ENCODE data around the gene PPIC. TPM values are rescaled to one million over a fixed set of nuclear protein-coding genes. Genes with fewer than 3 reads are reported as not detected.

The PPIC gene
- polyA plus RNA-seq, result 10 to 100 TPM; 19.2 to 46.4 (median 28.5) TPM
- long read RNA-seq, donor 1, transcript PPIC-201 (5 exons, 1,380 nt), result major isoform, 34 of 35 reads
- long read RNA-seq, donor 1, partial matches to known transcripts, result 0 of 35 reads
- long read RNA-seq, donor 1, other reads (novel, unspliced or antisense), result 0 of 35 reads
- long read RNA-seq, donor 2, transcript PPIC-201 (5 exons, 1,380 nt), result major isoform, 5 of 11 reads
- long read RNA-seq, donor 2, partial matches to known transcripts, result 6 of 11 reads
- long read RNA-seq, donor 2, other reads (novel, unspliced or antisense), result 0 of 11 reads
- long read RNA-seq, donor 3, transcript PPIC-201 (5 exons, 1,380 nt), result major isoform, 13 of 14 reads
- long read RNA-seq, donor 3, partial matches to known transcripts, result 0 of 14 reads
- long read RNA-seq, donor 3, other reads (novel, unspliced or antisense), result 0 of 14 reads
- long read RNA-seq, donor 4, partial matches to known transcripts, result 0 of 2 reads
- long read RNA-seq, donor 4, other reads (novel, unspliced or antisense), result 0 of 2 reads
- long read RNA-seq, donor 5, partial matches to known transcripts, result 0 of 1 reads
- long read RNA-seq, donor 5, other reads (novel, unspliced or antisense), result 0 of 1 reads
- long read RNA-seq, donor 6, partial matches to known transcripts, result 5 of 7 reads
- long read RNA-seq, donor 6, other reads (novel, unspliced or antisense), result 0 of 7 reads
- long read RNA-seq, donor 7, transcript PPIC-202 (2 exons, 1,143 nt), result minor isoform, 7 of 265 reads
- long read RNA-seq, donor 7, transcript PPIC-201 (5 exons, 1,380 nt), result major isoform, 131 of 265 reads
- long read RNA-seq, donor 7, partial matches to known transcripts, result 127 of 265 reads
- long read RNA-seq, donor 7, other reads (novel, unspliced or antisense), result 0 of 265 reads
- long read RNA-seq, donor 8, partial matches to known transcripts, result 0 of 2 reads
- long read RNA-seq, donor 8, other reads (novel, unspliced or antisense), result 0 of 2 reads
- long read RNA-seq, donor 9, transcript PPIC-201 (5 exons, 1,380 nt), result major isoform, 6 of 6 reads
- long read RNA-seq, donor 9, partial matches to known transcripts, result 0 of 6 reads
- long read RNA-seq, donor 9, other reads (novel, unspliced or antisense), result 0 of 6 reads
- long read RNA-seq, donor 10, transcript PPIC-201 (5 exons, 1,380 nt), result major isoform, 31 of 63 reads
- long read RNA-seq, donor 10, partial matches to known transcripts, result 24 of 63 reads
- long read RNA-seq, donor 10, other reads (novel, unspliced or antisense), result 5 of 63 reads

DNA sequence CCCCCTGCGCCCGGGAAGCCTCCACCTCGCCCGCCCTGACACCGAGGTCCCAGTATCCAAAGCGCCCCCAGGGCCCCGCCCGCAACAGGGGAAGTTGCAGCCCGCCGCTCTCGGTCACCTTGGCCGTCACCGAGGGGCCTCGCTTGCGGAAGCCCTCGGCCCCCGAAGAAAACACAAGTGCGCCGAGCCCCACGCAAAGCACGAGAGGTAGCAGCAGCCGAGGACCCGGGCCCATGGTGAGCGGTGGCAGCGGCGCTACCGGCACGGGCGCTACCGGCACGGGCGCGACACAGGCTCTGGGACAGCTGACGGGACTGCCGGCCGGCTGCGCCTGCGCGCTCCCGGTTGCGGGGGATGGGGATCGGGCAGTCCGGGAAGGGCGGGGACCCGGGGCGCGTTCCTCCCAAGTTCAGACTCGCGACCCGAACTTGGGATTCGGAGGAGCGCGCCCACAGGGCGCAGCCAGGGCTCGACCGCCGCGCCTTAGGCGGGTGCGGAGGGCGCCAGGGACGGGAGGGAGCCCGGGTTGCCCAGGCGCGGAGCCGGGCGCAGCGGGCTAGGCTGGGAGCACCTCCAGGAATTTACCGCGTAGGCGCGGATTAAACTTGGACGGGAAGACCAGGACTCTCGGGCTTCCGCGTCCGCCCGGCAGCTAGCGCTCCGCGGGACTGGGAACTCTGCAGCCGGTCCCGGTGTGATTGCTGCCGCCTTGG, at the start of gene PPIC:
Gene PPIC (minus strand): TSS at position 335 of the 713 bp plus-strand sequence. CDS start 100 bp downstream, at position 235.
- H3K4me3 ChIP-seq (ENCODE audit: low read depth in 1 of 3, low read length in 3 of 3), result peak within 1 kb of the TSS; percentile 76 to 91 (median 79)
- peaks cover 0 to 6% (median 0%) of the 10 kb centered on the region in 3 donors for H3K4me1 ChIP-seq (ENCODE audit: control insufficient read depth in 3 of 3, insufficient read depth in 2 of 3, low read depth in 1 of 3, low read length in 2 of 3)
- DNase-seq, result peak; percentile 90 to 93
- H3K27ac ChIP-seq (ENCODE audit: low read depth in 1 of 3, low read length in 2 of 3), result peak within 1 kb of the TSS; percentile 50 to 96 (median 95)
- H3K27me3 ChIP-seq (ENCODE audit: control insufficient read depth in 3 of 3, insufficient read depth in 3 of 3, low read length in 3 of 3), result peaks cover 0 to 40% (median 0%) of the 10 kb centered on the region in 3 donors
- no peak for FAIRE-seq
- H3K9me3 ChIP-seq (ENCODE audit: control insufficient read depth in 2 of 2, insufficient read depth in 1 of 2, low read depth in 1 of 2, low read length in 1 of 2), result no peaks in the 10 kb centered on the region
- 1% methylated on average over 78 to 84 of the region's 84 CpGs for WGBS, 3 donors
- no peaks in the 10 kb centered on the region for H3K36me3 ChIP-seq (ENCODE audit: control insufficient read depth in 3 of 3, insufficient read depth in 2 of 3, low read depth in 1 of 3, low read length in 3 of 3)

DNA sequence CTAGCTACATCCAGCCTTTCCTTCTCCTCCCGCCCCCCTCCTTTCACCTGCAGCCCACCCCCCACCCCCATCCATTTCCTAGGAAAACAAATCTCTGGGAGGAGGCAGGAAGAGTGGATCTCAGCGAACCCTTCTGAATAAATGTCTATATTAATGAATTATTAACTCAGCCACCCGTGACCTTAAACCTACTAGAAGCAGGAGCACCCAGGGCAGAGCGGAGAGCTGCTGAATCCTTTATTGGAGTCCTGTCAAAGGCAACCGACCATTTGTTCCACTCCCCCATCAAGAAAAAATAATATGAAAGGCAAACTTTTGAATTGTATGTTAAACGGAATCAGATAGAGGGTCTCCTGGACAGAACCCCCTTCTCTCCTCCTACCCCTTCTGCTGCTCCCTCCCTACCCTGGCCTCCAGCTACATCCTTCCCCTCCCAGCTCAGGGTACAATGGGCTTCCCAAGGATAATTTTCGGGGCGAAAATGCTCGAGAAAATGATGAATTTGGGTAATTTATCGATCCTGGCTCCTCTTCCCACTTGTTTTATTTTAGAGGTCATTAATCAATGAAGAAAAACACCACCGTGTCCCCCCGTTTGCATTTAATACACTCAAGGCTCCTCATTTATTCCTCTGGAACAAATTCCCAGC, 49.2 kb upstream of the PPIC start:
- 4 to 34% (median 14%) methylated on average over 11 to 12 of the region's 12 CpGs for WGBS, 3 donors
- peak in 1 of 2 donors; percentile 26 for DNase-seq
- no peak for FAIRE-seq

DNA sequence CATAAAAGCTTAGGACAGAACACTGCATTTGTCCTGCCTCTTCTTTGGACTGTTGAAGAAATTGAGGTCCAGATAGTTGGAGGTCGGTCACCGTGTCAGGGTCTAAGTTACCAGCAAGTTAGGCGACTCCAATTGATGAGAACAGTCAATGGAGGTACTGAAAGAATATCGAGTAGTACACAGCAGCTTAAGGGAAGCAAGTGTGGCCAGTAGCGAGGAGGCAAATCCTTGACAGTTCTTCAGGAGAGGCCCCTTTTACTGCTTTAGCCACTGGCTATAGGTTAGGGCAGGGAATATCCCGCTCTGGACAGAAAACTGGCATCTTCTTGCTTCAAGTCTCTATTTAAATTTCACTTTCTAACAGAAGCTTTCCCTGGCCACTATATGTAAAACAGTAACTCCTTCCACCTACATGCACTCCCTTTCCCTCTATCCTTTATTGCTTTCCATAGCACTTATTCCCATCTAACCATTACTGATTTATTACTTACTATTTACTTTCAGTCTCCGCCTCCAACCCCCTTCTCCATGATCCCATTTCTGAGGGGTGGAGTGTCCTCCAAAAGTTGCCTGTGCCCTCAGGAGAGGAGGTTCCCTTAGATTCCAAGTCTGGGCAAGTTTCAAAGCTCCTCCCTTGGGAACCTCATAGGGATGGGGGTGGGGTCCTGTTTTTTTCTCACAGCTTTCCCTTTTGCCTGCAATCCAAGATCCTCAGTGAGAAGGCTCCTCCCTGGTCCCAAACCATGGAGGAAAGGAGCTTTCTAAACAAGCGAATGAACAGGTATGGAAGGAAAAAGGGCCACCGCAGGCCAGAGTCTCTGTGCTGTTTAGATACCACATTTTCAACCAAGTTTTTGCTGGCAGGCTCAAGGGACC, 48.4 kb upstream of the PPIC start:
- FAIRE-seq, result no peak

More for the DNA sequence above, 49.2 kb upstream of the PPIC start:
- H3K27me3 ChIP-seq (ENCODE audit: control insufficient read depth in 3 of 3, insufficient read depth in 3 of 3, low read length in 3 of 3), result peaks cover 23 to 82% (median 36%) of the 10 kb centered on the region in 3 donors
- H3K4me1 ChIP-seq (ENCODE audit: control insufficient read depth in 3 of 3, insufficient read depth in 2 of 3, low read depth in 1 of 3, low read length in 2 of 3), result peaks cover 0 to 10% (median 0%) of the 10 kb centered on the region in 3 donors
- H3K27ac ChIP-seq (ENCODE audit: low read depth in 1 of 3, low read length in 2 of 3), result no peak overlapping the region
- no peaks in the 10 kb centered on the region for H3K36me3 ChIP-seq (ENCODE audit: control insufficient read depth in 3 of 3, insufficient read depth in 2 of 3, low read depth in 1 of 3, low read length in 3 of 3)
- no peaks in the 10 kb centered on the region for H3K9me3 ChIP-seq (ENCODE audit: control insufficient read depth in 2 of 2, insufficient read depth in 1 of 2, low read depth in 1 of 2, low read length in 1 of 2)
- no peak overlapping the region for H3K4me3 ChIP-seq (ENCODE audit: low read depth in 1 of 3, low read length in 3 of 3)

GRCh38 chr5:123083298-123083697, 46.8 kb upstream of the PPIC start:
- H3K4me1 ChIP-seq (ENCODE audit: control insufficient read depth in 3 of 3, insufficient read depth in 2 of 3, low read depth in 1 of 3, low read length in 2 of 3), result peaks cover 0 to 5% (median 0%) of the 10 kb centered on the region in 3 donors
- H3K4me3 ChIP-seq (ENCODE audit: low read depth in 1 of 3, low read length in 3 of 3), result no peak overlapping the region
- no peaks in the 10 kb centered on the region for H3K36me3 ChIP-seq (ENCODE audit: control insufficient read depth in 3 of 3, insufficient read depth in 2 of 3, low read depth in 1 of 3, low read length in 3 of 3)
- no peak for FAIRE-seq
- peaks cover 9 to 67% (median 24%) of the 10 kb centered on the region in 3 donors for H3K27me3 ChIP-seq (ENCODE audit: control insufficient read depth in 3 of 3, insufficient read depth in 3 of 3, low read length in 3 of 3)
- DNase-seq, result no peak
- no peaks in the 10 kb centered on the region for H3K9me3 ChIP-seq (ENCODE audit: control insufficient read depth in 2 of 2, insufficient read depth in 1 of 2, low read depth in 1 of 2, low read length in 1 of 2)
- WGBS, 3 donors, result 63 to 80% (median 73%) methylated on average over 3 of the region's 3 CpGs
- H3K27ac ChIP-seq (ENCODE audit: low read depth in 1 of 3, low read length in 2 of 3), result no peak overlapping the region

More for the DNA sequence above, 48.4 kb upstream of the PPIC start:
- Histone ChIP-seq H3K36me3 (ENCODE audit: control insufficient read depth in 3 of 3, insufficient read depth in 2 of 3, low read depth in 1 of 3, low read length in 3 of 3) (no peaks in the 10 kb centered on the region), H3K27ac (ENCODE audit: low read depth in 1 of 3, low read length in 2 of 3) (no peak overlapping the region), H3K9me3 (ENCODE audit: control insufficient read depth in 2 of 2, insufficient read depth in 1 of 2, low read depth in 1 of 2, low read length in 1 of 2) (no peaks in the 10 kb centered on the region), H3K4me3 (ENCODE audit: low read depth in 1 of 3, low read length in 3 of 3) (no peak overlapping the region), H3K4me1 (ENCODE audit: control insufficient read depth in 3 of 3, insufficient read depth in 2 of 3, low read depth in 1 of 3, low read length in 2 of 3) (peaks cover 0 to 10% (median 0%) of the 10 kb centered on the region in 3 donors), H3K27me3 (ENCODE audit: control insufficient read depth in 3 of 3, insufficient read depth in 3 of 3, low read length in 3 of 3) (peaks cover 18 to 84% (median 34%) of the 10 kb centered on the region in 3 donors)
- DNase-seq, result no peak
- WGBS, 3 donors, result 64 to 66% (median 66%) methylated on average over 9 of the region's 9 CpGs

DNA sequence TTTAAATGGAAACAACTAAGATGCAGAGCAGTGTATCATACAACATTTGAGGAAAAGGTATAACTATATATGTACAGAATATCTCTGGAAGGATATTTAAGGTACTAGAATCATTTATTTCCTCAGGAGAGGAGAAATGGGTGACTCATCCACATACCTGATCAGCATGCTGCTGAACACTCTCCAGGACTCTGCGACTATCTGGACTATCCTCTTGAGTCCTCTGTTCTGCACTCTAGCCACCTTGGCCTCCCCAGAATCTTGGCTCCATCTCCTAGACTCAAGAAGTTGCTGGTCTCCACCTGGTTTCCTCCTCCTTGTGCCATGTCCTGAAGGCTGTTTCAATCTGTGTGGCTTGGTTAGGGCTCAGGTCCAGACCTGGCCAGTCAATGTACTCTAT, 43.7 kb upstream of the PPIC start:
- FAIRE-seq, result no peak
- Histone ChIP-seq H3K9me3 (ENCODE audit: control insufficient read depth in 2 of 2, insufficient read depth in 1 of 2, low read depth in 1 of 2, low read length in 1 of 2) (no peaks in the 10 kb centered on the region), H3K27ac (ENCODE audit: low read depth in 1 of 3, low read length in 2 of 3) (no peak overlapping the region), H3K36me3 (ENCODE audit: control insufficient read depth in 3 of 3, insufficient read depth in 2 of 3, low read depth in 1 of 3, low read length in 3 of 3) (no peaks in the 10 kb centered on the region), H3K4me1 (ENCODE audit: control insufficient read depth in 3 of 3, insufficient read depth in 2 of 3, low read depth in 1 of 3, low read length in 2 of 3) (no peaks in the 10 kb centered on the region), H3K27me3 (ENCODE audit: control insufficient read depth in 3 of 3, insufficient read depth in 3 of 3, low read length in 3 of 3) (peaks cover 0 to 46% (median 6%) of the 10 kb centered on the region in 3 donors), H3K4me3 (ENCODE audit: low read depth in 1 of 3, low read length in 3 of 3) (no peak overlapping the region)
- WGBS, 3 donors, result 46 to 85% (median 61%) methylated on average over 1 of the region's 1 CpG
- no peak for DNase-seq

DNA sequence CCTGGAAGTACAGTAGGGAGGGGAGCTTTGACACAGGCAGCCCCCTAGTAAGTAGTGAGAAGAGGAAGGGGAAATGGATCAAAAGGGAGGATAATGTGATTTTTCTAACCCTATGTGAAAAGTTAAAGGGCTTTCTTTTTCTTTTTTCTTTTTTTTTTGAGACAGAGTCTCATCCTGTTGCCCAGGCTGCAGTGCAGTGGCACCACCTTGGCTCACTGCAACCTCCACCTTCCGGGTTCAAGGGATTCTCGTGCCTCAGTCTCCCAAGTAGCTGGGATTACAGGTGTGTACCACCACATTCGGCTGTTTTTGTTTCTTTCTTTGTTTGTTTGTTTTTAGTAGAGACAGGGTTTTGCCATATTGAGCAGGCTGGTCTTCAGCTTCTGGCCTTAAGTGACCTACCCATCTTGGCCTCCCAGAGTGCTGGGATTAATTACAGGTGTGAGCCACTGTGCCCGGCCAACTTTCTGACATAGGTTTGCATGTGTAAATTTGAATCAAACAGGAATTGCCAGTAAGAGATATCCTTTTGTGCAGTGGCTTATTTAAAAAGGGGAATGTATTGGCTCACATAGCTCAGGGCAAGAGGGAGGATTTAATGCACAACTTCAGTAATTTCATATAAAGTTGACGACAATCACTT, 39.1 kb upstream of the PPIC start:
- no peak for DNase-seq
- H3K27ac ChIP-seq (ENCODE audit: low read depth in 1 of 3, low read length in 2 of 3), result no peak overlapping the region
- no peaks in the 10 kb centered on the region for H3K9me3 ChIP-seq (ENCODE audit: control insufficient read depth in 2 of 2, insufficient read depth in 1 of 2, low read depth in 1 of 2, low read length in 1 of 2)
- H3K4me1 ChIP-seq (ENCODE audit: control insufficient read depth in 3 of 3, insufficient read depth in 2 of 3, low read depth in 1 of 3, low read length in 2 of 3), result no peaks in the 10 kb centered on the region
- H3K27me3 ChIP-seq (ENCODE audit: control insufficient read depth in 3 of 3, insufficient read depth in 3 of 3, low read length in 3 of 3), result peaks cover 0 to 15% (median 0%) of the 10 kb centered on the region in 3 donors
- H3K4me3 ChIP-seq (ENCODE audit: low read depth in 1 of 3, low read length in 3 of 3), result no peak overlapping the region
- FAIRE-seq, result no peak
- 87 to 92% (median 87%) methylated on average over 5 of the region's 5 CpGs for WGBS, 3 donors
- H3K36me3 ChIP-seq (ENCODE audit: control insufficient read depth in 3 of 3, insufficient read depth in 2 of 3, low read depth in 1 of 3, low read length in 3 of 3), result no peaks in the 10 kb centered on the region

Data from small intestine (tissue), 16 donors.